ENCODE data around the gene GRAMD2A. TPM values are rescaled to one million over a fixed set of nuclear protein-coding genes. Genes with fewer than 3 reads are reported as not detected.

GRAMD2A gene
- total and polyA plus RNA-seq, 2 donors (not counting 3 experiments of a cell fraction or from before 2014, with no cell fraction given), result 0.08 to 0.29 TPM

- Histone ChIP-seq H2AFZ (ENCODE audit: low read depth, low read length) (no peak overlapping the region), H3K9me3 (replicated peaks; ENCODE audit: control insufficient read depth, insufficient read depth, low read length) (no peaks in the 10 kb centered on the region), H3K36me3 (ENCODE audit: control insufficient read depth in 2 of 2, extremely low read depth in 1 of 2, insufficient read depth in 2 of 2, low read length in 2 of 2) (no peaks in the 10 kb centered on the region), H3K79me2 (ENCODE audit: control insufficient read depth, insufficient read depth, low read length) (no peaks in the 10 kb centered on the region), H3K27ac (ENCODE audit: insufficient read depth, low read depth, low read length) (no peak overlapping the region), H3K27me3 (ENCODE audit: control insufficient read depth in 2 of 2, insufficient read depth in 2 of 2, low read length in 2 of 2) (no peaks in the 10 kb centered on the region), H3K4me3 (replicated peaks in 1 of 3; ENCODE audit: insufficient read depth in 1 of 3, low read depth in 1 of 3, low read length in 3 of 3) (no peak overlapping the region), H3K9ac (replicated peaks; ENCODE audit: extremely low read depth, insufficient read depth, low read length) (no peak overlapping the region), H3K9me1 (replicated peaks; ENCODE audit: control insufficient read depth, extremely low read depth, insufficient read depth, low read length) (no peaks in the 10 kb centered on the region), H3K4me1 (ENCODE audit: control insufficient read depth, extremely low read depth, insufficient read depth, low read length) (no peaks in the 10 kb centered on the region), H4K20me1 (replicated peaks; ENCODE audit: control insufficient read depth, extremely low read depth, insufficient read depth, low read length) (no peaks in the 10 kb centered on the region), H3K4me2 (ENCODE audit: insufficient read depth, low read length) (no peak overlapping the region)
- intact Hi-C loops (cut with micrococcal nuclease) (no loop called here), dilution Hi-C loops (cut with MboI; ENCODE audit: extremely low pct_ligation_motif_present, low sequenced_read_pairs) (no loop called here)
- DNase-seq (ENCODE audit: low read depth, low spot score), result no peak
- no TSS peak for BruUV-seq (replicated peaks)
- POLR2A ChIA-PET, result no interaction called here
- CTCF ChIA-PET, result no interaction called here
- no peak for FAIRE-seq
- TF ChIP-seq POLR2A (IDR thresholded peaks at IDR 0.05; ENCODE audit: low read depth, low read length) (no peak), MAX (IDR thresholded peaks at IDR 0.05; ENCODE audit: insufficient read depth, insufficient read length) (no peak), EZH2 (IDR thresholded peaks at IDR 0.05; ENCODE audit: borderline replicate concordance, low read depth, low read length, severe bottlenecking) (no peak), CTCF (IDR thresholded peaks at IDR 0.05; ENCODE audit: extremely low read depth in 1 of 2, insufficient read depth in 1 of 2, low read depth in 1 of 2, low read length in 2 of 2) (no peak), GATA2 (IDR thresholded peaks at IDR 0.05; ENCODE audit: insufficient read depth, insufficient read length, low read depth, low read length) (no peak), JUN (IDR thresholded peaks at IDR 0.05; ENCODE audit: borderline replicate concordance, insufficient read depth, insufficient read length, low read depth) (no peak), POLR2AphosphoS5 (IDR thresholded peaks at IDR 0.05; ENCODE audit: insufficient read depth, low read depth, low read length) (no peak), FOS (IDR thresholded peaks at IDR 0.05; ENCODE audit: borderline replicate concordance, insufficient read depth, low read length) (no peak), MYC (IDR thresholded peaks at IDR 0.05; ENCODE audit: low read depth, low read length) (no peak)
Measured at GRCh38 chr15:72135719-72136118, 61.9 kb downstream of the GRAMD2A start.

All from endothelial cell of umbilical vein (primary cell).